Measurements from ENCODE around the gene TEX22. TPM values are rescaled to one million over a fixed set of nuclear protein-coding genes. Genes with fewer than 3 reads are reported as not detected.
A peak's percentile ranks its signal among the peaks of the same experiment; 100 is the strongest.

The TEX22 gene
- total and polyA plus RNA-seq, 7 donors, result 0.10 to 0.75 (median 0.34) TPM; not detected in 2

DNA sequence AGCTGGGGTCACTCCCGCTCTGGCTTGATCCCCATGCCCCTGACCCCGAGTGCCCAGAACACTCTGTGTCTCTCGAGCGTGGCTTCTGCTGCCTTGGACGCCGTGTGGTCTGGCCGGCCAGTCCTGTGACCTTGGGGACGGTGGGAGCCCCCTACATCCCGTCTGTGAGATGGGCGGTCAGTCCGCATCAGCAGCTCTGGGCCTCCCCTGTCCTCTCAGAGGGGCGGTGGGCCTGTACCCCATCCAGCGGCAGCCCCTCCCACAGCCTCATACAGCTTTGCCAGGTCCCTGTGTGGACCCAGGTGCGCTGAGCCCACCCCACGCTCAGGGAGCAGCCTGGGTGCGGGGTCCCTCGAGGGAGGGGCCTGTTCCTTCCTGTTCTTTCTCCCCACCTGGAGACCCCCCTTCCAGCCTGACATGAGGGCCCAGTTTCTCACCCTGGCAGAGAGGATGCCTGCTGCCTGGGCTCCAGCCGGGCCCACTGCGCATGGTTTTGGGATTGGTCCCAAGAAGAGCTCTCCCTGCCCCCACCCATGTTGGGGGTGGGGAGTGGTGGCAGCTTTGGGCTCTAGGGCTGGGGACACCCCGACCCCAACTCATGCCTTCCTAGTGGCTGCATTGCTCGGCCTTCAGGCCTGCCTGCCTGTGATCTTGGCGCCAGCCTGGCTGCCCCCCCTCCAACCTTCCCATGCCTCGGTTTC lies 22.8 kb downstream of the TEX22 start:
- no peaks in the 10 kb centered on the region for H3K27me3 ChIP-seq (ENCODE audit: insufficient read depth in 3 of 3, low read length in 2 of 3)
- H3K36me3 ChIP-seq (ENCODE audit: insufficient read depth in 1 of 2, low read depth in 1 of 2), result no peaks in the 10 kb centered on the region
- 39 to 48% (median 43%) methylated on average over 23 of the region's 23 CpGs for WGBS, 3 donors
- peak overlapping the region; percentile 73 for H3K27ac ChIP-seq
- H3K4me3 ChIP-seq, result peak overlapping the region; percentile 86
- peaks cover 29% of the 10 kb centered on the region for H3K4me1 ChIP-seq
- TF ChIP-seq, protein P1, sequence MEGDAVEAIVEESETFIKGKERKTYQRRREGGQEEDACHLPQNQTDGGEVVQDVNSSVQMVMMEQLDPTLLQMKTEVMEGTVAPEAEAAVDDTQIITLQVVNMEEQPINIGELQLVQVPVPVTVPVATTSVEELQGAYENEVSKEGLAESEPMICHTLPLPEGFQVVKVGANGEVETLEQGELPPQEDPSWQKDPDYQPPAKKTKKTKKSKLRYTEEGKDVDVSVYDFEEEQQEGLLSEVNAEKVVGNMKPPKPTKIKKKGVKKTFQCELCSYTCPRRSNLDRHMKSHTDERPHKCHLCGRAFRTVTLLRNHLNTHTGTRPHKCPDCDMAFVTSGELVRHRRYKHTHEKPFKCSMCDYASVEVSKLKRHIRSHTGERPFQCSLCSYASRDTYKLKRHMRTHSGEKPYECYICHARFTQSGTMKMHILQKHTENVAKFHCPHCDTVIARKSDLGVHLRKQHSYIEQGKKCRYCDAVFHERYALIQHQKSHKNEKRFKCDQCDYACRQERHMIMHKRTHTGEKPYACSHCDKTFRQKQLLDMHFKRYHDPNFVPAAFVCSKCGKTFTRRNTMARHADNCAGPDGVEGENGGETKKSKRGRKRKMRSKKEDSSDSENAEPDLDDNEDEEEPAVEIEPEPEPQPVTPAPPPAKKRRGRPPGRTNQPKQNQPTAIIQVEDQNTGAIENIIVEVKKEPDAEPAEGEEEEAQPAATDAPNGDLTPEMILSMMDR (IDR thresholded peaks at IDR 0.05), result no peak
- ATAC-seq (peak; percentile 7 to 25 (median 18)), DNase-seq (peak in 1 of 2 donors; percentile 59)
- H3K9me3 ChIP-seq, result no peaks in the 10 kb centered on the region
- intact Hi-C loops (cut with DNase I), result no loop called here

DNA sequence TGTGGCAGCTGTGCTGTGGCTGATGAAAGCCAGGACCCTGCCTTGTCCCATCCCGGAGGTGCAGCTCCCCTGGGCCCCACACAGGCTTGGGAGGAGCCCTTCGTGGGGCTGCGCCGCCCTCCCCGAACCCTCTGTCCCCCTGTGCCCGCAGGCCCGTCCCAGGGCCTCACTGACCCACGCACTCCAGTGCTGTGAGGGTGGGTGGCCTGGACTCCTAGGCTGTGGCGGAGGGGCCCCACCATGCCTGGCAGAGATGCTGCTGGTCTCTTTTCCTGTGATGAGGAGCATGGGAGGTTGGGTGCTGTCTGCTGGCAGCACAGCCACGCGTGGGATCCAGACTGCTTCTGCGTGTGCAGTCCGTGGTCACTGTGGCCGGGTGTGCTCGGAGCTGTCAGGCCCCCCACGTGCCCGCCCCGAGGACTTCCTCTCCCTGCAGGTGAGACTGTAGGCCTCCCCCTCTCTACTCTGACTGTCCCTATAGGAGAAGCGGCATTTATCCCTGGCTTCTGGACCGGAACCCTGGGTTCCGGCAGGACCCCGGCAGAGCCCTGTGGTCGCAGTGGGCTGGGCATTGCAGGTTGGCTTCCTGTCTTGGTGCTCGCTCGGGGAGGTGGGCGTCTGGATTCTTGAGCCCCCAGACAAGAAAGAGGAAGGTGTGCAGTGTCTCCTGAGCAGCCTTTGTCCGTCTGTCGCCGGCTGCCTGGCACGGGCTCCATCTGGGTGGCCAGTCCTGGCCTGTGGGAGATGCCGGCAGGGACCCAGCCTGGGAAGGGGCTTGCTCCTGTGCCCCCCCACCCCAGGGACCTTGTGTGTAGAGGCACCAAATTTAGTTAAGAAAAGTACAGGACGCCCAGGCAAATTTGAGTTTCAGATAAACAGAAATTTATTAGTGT lies 23.6 kb downstream of the TEX22 start:
- TF ChIP-seq, protein P1 (IDR thresholded peaks at IDR 0.05), result no peak
- H3K4me1 ChIP-seq, result peaks cover 24% of the 10 kb centered on the region
- H3K27ac ChIP-seq, result no peak overlapping the region
- WGBS, 3 donors, result 66 to 77% (median 69%) methylated on average over 32 of the region's 32 CpGs
- peaks cover 0 to 5% of the 10 kb centered on the region in 2 donors for H3K36me3 ChIP-seq (ENCODE audit: insufficient read depth in 1 of 2, low read depth in 1 of 2)
- peak in 1 of 2 donors; percentile 51 for DNase-seq
- intact Hi-C loops (cut with DNase I), result no loop called here
- ATAC-seq, result peak in 2 of 4 donors; percentile 2 to 6
- no peaks in the 10 kb centered on the region for H3K9me3 ChIP-seq
- peak overlapping the region; percentile 86 for H3K4me3 ChIP-seq
- no peaks in the 10 kb centered on the region for H3K27me3 ChIP-seq (ENCODE audit: insufficient read depth in 3 of 3, low read length in 2 of 3)

DNA sequence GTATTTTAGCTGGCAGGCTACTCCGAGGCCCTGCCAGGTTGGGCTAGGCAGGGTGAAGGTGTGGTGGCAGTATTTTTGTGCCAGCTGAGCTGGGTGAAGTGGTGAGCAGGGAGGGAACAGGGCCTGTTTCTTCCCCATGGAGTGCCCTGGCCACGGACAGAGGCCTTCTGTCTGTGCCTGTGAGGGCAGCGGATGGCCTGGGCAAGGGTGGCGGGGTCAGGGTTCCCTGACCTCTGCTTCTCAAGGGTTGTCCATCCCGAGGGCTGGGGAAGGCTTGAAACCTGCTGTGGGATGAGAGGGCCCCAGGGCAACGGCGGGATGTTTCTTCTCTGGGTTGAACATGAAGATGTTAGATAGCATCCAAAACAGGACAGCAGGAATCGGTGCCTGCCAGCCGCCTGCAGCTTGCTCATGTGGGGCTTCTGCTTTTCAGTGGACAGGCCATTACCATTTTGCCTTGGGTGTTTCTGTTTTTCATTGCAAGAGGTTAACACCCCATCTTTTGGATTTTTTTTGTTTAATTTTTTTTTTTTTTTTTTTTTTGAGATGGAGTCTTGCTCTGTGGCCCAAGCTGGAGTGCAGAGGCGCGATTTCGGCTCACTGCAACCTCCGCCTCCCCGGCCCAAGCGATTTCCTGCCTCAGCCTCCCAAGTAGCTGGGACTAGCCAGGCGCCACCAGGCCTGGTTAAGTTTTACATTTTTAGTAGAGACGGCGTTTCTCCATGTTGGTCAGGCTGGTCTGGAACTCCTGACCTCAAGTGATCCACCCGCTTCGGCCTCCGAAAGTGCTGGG lies 24.6 kb downstream of the TEX22 start:
- no peaks in the 10 kb centered on the region for H3K9me3 ChIP-seq
- DNase-seq (no peak), ATAC-seq (no peak)
- no peak overlapping the region for H3K4me3 ChIP-seq
- intact Hi-C loops (cut with DNase I), result no loop called here
- H3K36me3 ChIP-seq (ENCODE audit: insufficient read depth in 1 of 2, low read depth in 1 of 2), result peaks cover 0 to 7% of the 10 kb centered on the region in 2 donors
- peaks cover 24% of the 10 kb centered on the region for H3K4me1 ChIP-seq
- H3K27ac ChIP-seq, result no peak overlapping the region
- TF ChIP-seq, protein P1 (IDR thresholded peaks at IDR 0.05), result no peak
- 75 to 79% (median 78%) methylated on average over 21 of the region's 21 CpGs for WGBS, 3 donors
- no peaks in the 10 kb centered on the region for H3K27me3 ChIP-seq (ENCODE audit: insufficient read depth in 3 of 3, low read length in 2 of 3)

DNA sequence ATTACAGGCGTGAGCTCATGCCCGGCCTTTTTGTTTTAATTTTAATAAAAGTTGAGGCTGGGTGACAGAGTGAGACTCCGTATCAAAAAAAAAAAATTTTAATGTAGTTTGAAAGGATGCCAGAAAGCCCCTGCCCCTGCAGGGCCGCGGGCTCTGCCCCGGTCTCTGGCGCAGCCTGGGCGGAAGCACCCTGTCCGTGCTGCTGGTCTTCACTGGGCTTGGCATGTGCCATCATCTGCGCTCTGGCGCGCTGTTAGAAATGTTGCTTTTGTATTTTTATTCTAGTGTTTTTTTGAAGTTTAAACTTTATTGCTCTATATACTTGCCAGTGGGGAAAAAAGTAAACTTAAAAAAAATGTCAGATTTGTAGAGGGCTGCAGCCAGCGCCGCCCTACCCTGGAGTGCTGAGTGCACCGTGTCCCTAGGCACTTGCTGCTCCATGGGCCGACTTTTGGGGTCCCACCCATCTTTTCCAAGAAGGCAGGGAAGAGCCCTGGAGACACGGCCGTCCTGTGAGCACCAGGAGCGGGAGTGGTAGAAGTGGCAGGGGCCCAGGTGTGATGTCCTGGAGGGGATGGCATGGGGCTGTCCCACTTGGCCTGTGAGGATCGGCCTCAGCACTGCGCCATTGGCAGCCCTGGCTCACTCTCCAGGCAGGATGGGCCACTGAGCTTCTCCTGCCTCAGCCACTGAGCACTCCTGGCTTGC lies 25.3 kb downstream of the TEX22 start:
- WGBS, 3 donors, result 93 to 95% (median 94%) methylated on average over 20 to 21 of the region's 21 CpGs
- Histone ChIP-seq H3K4me1 (peaks cover 23% of the 10 kb centered on the region), H3K9me3 (no peaks in the 10 kb centered on the region), H3K27ac (no peak overlapping the region), H3K36me3 (ENCODE audit: insufficient read depth in 1 of 2, low read depth in 1 of 2) (peaks cover 0 to 7% of the 10 kb centered on the region in 2 donors), H3K27me3 (ENCODE audit: insufficient read depth in 3 of 3, low read length in 2 of 3) (no peaks in the 10 kb centered on the region), H3K4me3 (no peak overlapping the region)
- ATAC-seq (no peak), DNase-seq (no peak)
- intact Hi-C loops (cut with DNase I), result no loop called here
- TF ChIP-seq, protein P1 (IDR thresholded peaks at IDR 0.05), result no peak

Data from psoas muscle (tissue), 8 donors.